Lung (tissue), 12 donors: ENCODE data around the gene FGD5. TPM values are rescaled to one million over a fixed set of nuclear protein-coding genes. Genes with fewer than 3 reads are reported as not detected.
A peak's percentile ranks its signal among the peaks of the same experiment; 100 is the strongest.

Source experiments
- ATAC-seq: fragments of 200-7000 bp; cut with Tn5 transposase; one replicate; pipeline ENCODE4 v1.9.1; 2020; ENCODE audit warnings: moderate number of reproducible peaks; ENCODE audit not compliant: insufficient read depth, low FRiP score
- DNase-seq, 3 donors: peaks; one replicate each; pipeline ENCODE4 v3.0.0-alpha.2; 2013 to 2017
- H3K27ac ChIP-seq, 2 donors: one replicate each; pipeline ENCODE4 v1.5.1; 2013; ENCODE audit warnings: mild to moderate bottlenecking in 2 of 2, moderate library complexity in 2 of 2, control low read depth in 1 of 2, inconsistent platforms in 1 of 2, low read depth in 1 of 2, low read length in 1 of 2
- H3K27me3 ChIP-seq, 3 donors: one replicate each; pipeline ENCODE4 v1.5.1; 2013; ENCODE audit warnings: low read length in 2 of 3; ENCODE audit not compliant: control insufficient read depth in 3 of 3, insufficient read depth in 3 of 3
- H3K36me3 ChIP-seq, 4 donors: one replicate each; pipeline ENCODE4 v1.5.1; 2013; ENCODE audit warnings: low read length in 4 of 4, mild to moderate bottlenecking in 1 of 4, moderate library complexity in 1 of 4; ENCODE audit not compliant: control insufficient read depth in 4 of 4, insufficient read depth in 4 of 4
- H3K4me1 ChIP-seq, 5 donors: one replicate each; pipeline ENCODE4 v1.5.1; 2013; ENCODE audit warnings: low read length in 5 of 5, mild to moderate bottlenecking in 2 of 5, moderate library complexity in 1 of 5; ENCODE audit not compliant: control insufficient read depth in 5 of 5, insufficient read depth in 5 of 5
- H3K4me3 ChIP-seq: one replicate; pipeline ENCODE4 v1.5.1; 2013; ENCODE audit warnings: mild to moderate bottlenecking, control low read depth, moderate library complexity
- H3K9ac ChIP-seq, 2 donors: one replicate each; pipeline ENCODE4 v1.5.1; 2013; ENCODE audit warnings: low read length in 2 of 2, control low read depth in 1 of 2; ENCODE audit not compliant: insufficient read depth in 1 of 2
- H3K9me3 ChIP-seq, 4 donors: one replicate each; pipeline ENCODE4 v1.5.1; 2013; ENCODE audit warnings: low read length in 3 of 4, mild to moderate bottlenecking in 1 of 4, moderate library complexity in 1 of 4; ENCODE audit not compliant: control insufficient read depth in 4 of 4, insufficient read depth in 3 of 4
- CTCF ChIP-seq: IDR thresholded peaks from 2 replicates; pipeline ENCODE4 v1.5.1; 2012; ENCODE audit warnings: mild to moderate bottlenecking; ENCODE audit errors: control extremely low read depth, extremely low read depth
- WGBS, 2 donors: extraction: QIAGEN DNeasy Blood & Tissue Kit; methylation state at CpG; one replicate each; pipeline ENCODE4 v1.1.7; 2013; 5-methylcytosine and 5-hydroxymethylcytosine counted together
- polyA plus RNA-seq, 2 donors: library from polyadenylated mRNA; stranded (reverse); fragments of 200-250 nt; gene quantifications; one replicate each; pipeline ENCODE4 v1.2.1, GENCODE V29; 2013
- total RNA-seq, 2 donors: library from RNA; depleted of rRNA in 1 of 2; stranded (reverse); fragments of >200 nt in 1 of 2; gene quantifications; one replicate each; pipeline ENCODE4 v1.2.1, GENCODE V29; 2014 to 2021
- donor health status: control.
- donor health status: control.
- donor health status: Bipolar disorder and iron deficiency.
- donor health status: healthy.
- donor health status: DM: yes; HTN: yes; CAD: no.

FGD5 gene
- total and polyA plus RNA-seq, 4 donors, result 14.6 to 58.5 (median 32.2) TPM

- Histone ChIP-seq H3K27me3 (no peaks in the 10 kb centered on the region), H3K36me3 (no peaks in the 10 kb centered on the region), H3K9ac (no peak overlapping the region), H3K27ac (no peak overlapping the region), H3K4me3 (no peak overlapping the region), H3K9me3 (peaks cover 0 to 3% (median 0%) of the 10 kb centered on the region in 4 donors), H3K4me1 (no peaks in the 10 kb centered on the region)
- ATAC-seq (no peak), DNase-seq (no peak)
- WGBS, 2 donors, result 86 to 90% methylated on average over 4 of the region's 4 CpGs
- no peak for TF ChIP-seq CTCF
Observed at GRCh38 chr3:14775563-14775962, 43.2 kb upstream of the FGD5 start.

GRCh38 chr3:14779069-14779685 is 39.6 kb upstream of the FGD5 start:
- Histone ChIP-seq H3K9me3 (peaks cover 0 to 3% (median 0%) of the 10 kb centered on the region in 4 donors), H3K27me3 (no peaks in the 10 kb centered on the region), H3K9ac (no peak overlapping the region), H3K27ac (no peak overlapping the region), H3K36me3 (no peaks in the 10 kb centered on the region), H3K4me1 (peaks cover 0 to 6% (median under 1%) of the 10 kb centered on the region in 5 donors), H3K4me3 (no peak overlapping the region)
- no peak for DNase-seq
- no peak for TF ChIP-seq CTCF
- no peak for ATAC-seq
- WGBS, 2 donors, result 95 to 96% methylated on average over 2 of the region's 2 CpGs

- Histone ChIP-seq H3K9ac (no peak overlapping the region), H3K4me3 (no peak overlapping the region), H3K9me3 (peaks cover 0 to 5% (median 0%) of the 10 kb centered on the region in 4 donors), H3K36me3 (no peaks in the 10 kb centered on the region), H3K27ac (no peak overlapping the region), H3K27me3 (no peaks in the 10 kb centered on the region), H3K4me1 (peaks cover 0 to 11% (median 3%) of the 10 kb centered on the region in 5 donors)
- WGBS, 2 donors, result 43 to 47% methylated on average over 12 of the region's 12 CpGs
- DNase-seq (peak; percentile 49 to 65 (median 56)), ATAC-seq (peak; percentile 58)
- no peak for TF ChIP-seq CTCF
Observed at GRCh38 chr3:14780927-14781507, 37.7 kb upstream of the FGD5 start.
